H1 (cell line): ENCODE data around the gene EXOC2. TPM values are rescaled to one million over a fixed set of nuclear protein-coding genes. Genes with fewer than 3 reads are reported as not detected.

Source experiments
- CHD7 ChIP-seq: fragments of 300-600 bp; sonication (generic); IDR thresholded peaks from 2 replicates; pipeline ENCODE4 v1.7.1; 2012; ENCODE audit warnings: low read length, moderate library complexity, mild to moderate bottlenecking, inconsistent platforms; ENCODE audit not compliant: insufficient replicate concordance
- GTF2F1 ChIP-seq: IDR thresholded peaks from 2 replicates; pipeline ENCODE4 v1.6.1; 2012; ENCODE audit warnings: low read depth, low read length, improper control_type of control experiment, borderline replicate concordance
- SAP30 ChIP-seq: fragments of 300-600 bp; sonication (generic); IDR thresholded peaks from 2 replicates; pipeline ENCODE4 v1.7.1; 2012; ENCODE audit warnings: low read length, moderate library complexity, mild to moderate bottlenecking, inconsistent platforms; ENCODE audit not compliant: insufficient read depth, insufficient replicate concordance
- polyA plus RNA-seq, 7 experiments: library from polyadenylated mRNA; depleted of rRNA in 3 of 7; stranded (reverse) in 5 of 7; unstranded in 2 of 7; fragments of >200 nt in 5 of 7; fragments of 200-250 nt in 2 of 7; gene quantifications; 1 replicate in 5 of 7; 2 replicates in 1 of 7; 4 replicates in 1 of 7; pipeline versions ENCODE4 v1.2.1 to v1.2.3, GENCODE V29; 2011 to 2013; ENCODE audit warnings: missing spikeins in 2 of 7, mixed read lengths in 2 of 7
- total RNA-seq: library from RNA; stranded (reverse); fragmentation: NEBNext Ultra II Directional; extraction: Animal tissue kit (Norgen Biotek cat#: 25700); gene quantifications from 2 replicates; pipeline ENCODE4 v1.2.1, GENCODE V29; 2021

EXOC2 gene
- total and polyA plus RNA-seq, 2 of the 8 experiments (the other 6 are each of a cell fraction or from before 2014, with no cell fraction given) = 25.5 to 44.4 TPM

GRCh38 chr6:657743-658142 is 35.2 kb downstream of the EXOC2 start (continued):
- no peak for TF ChIP-seq SAP30
- TF ChIP-seq CHD7 = no peak
- TF ChIP-seq GTF2F1 = no peak
- TF ChIP-seq, all 59 proteins: peak for 0
